A204.1 (cell line): ENCODE measurements around the gene TNFAIP8L2.

Experiments used
- FAIRE-seq: peaks from 2 replicates; lab custom pipeline; 2012; peaks lifted over from hg19 to GRCh38; lab: Jason Lieb, UNC

TNFAIP8L2 gene

GRCh38 chr1:151156515-151156819 is at the start of gene TNFAIP8L2:
TSS of gene TNFAIP8L2 (plus strand) at chr1:151156649. CDS start at chr1:151158698, 2,049 bp downstream.
- no peak for FAIRE-seq

GRCh38 chr1:151106894-151107293 is 49.6 kb upstream of the TNFAIP8L2 start:
- no peak for FAIRE-seq

GRCh38 chr1:151108331-151108730 is 48.1 kb upstream of the TNFAIP8L2 start:
- no peak for FAIRE-seq

- no peak for FAIRE-seq
These were observed 42.6 kb upstream of the TNFAIP8L2 start for GRCh38 chr1:151113877-151114276.

- FAIRE-seq = no peak
These were observed 31.6 kb upstream of the TNFAIP8L2 start for GRCh38 chr1:151124763-151125403.

GRCh38 chr1:151128800-151129199 is 27.6 kb upstream of the TNFAIP8L2 start:
- no peak for FAIRE-seq

- no peak for FAIRE-seq
These were observed 25.4 kb upstream of the TNFAIP8L2 start for GRCh38 chr1:151130987-151131586.

- no peak for FAIRE-seq
These were observed 24.6 kb upstream of the TNFAIP8L2 start for GRCh38 chr1:151131701-151132334.

- no peak for FAIRE-seq
These were observed 24.0 kb upstream of the TNFAIP8L2 start for GRCh38 chr1:151132335-151133017.

GRCh38 chr1:151133018-151133806 is 23.2 kb upstream of the TNFAIP8L2 start:
- FAIRE-seq = no peak

- FAIRE-seq = no peak
These were observed 22.1 kb upstream of the TNFAIP8L2 start for GRCh38 chr1:151134396-151134795.

- FAIRE-seq = no peak
These were observed 21.5 kb upstream of the TNFAIP8L2 start for GRCh38 chr1:151134991-151135390.

GRCh38 chr1:151135433-151136385 is 20.7 kb upstream of the TNFAIP8L2 start:
- no peak for FAIRE-seq

- no peak for FAIRE-seq
These were observed 18.7 kb upstream of the TNFAIP8L2 start for GRCh38 chr1:151137789-151138188.

- FAIRE-seq = no peak
These were observed 13.9 kb upstream of the TNFAIP8L2 start for GRCh38 chr1:151142411-151143056.

- no peak for FAIRE-seq
These were observed 13.4 kb upstream of the TNFAIP8L2 start for GRCh38 chr1:151143057-151143435.

GRCh38 chr1:151143986-151144385 is 12.5 kb upstream of the TNFAIP8L2 start:
- FAIRE-seq = no peak

GRCh38 chr1:151144474-151145303 is 11.8 kb upstream of the TNFAIP8L2 start:
- no peak for FAIRE-seq

- no peak for FAIRE-seq
These were observed 11.0 kb upstream of the TNFAIP8L2 start for GRCh38 chr1:151145304-151146071.
